Frontal cortex (tissue), 4 donors: Measurements from ENCODE around the gene CFDP1. TPM values are rescaled to one million over a fixed set of nuclear protein-coding genes. Genes with fewer than 3 reads are reported as not detected.
"Not testable (repeated sequence)": the region's sequence is repeated elsewhere in the genome, so short reads cannot be mapped to it uniquely, and the experiment has no call there.

Experiments used
- DNase-seq, 2 donors: peaks; one replicate each; pipeline ENCODE4 v3.0.0; 2012; ENCODE audit warnings: low spot score in 2 of 2
- FAIRE-seq: peaks from 2 replicates; lab custom pipeline; 2012; peaks lifted over from hg19 to GRCh38; lab: Jason Lieb, UNC
- total RNA-seq: library from RNA; depleted of rRNA; stranded (reverse); fragments of >200 nt; gene quantifications from one replicate; pipeline ENCODE4 v1.2.3, GENCODE V29; 2014
- donor health status: control.
- donor health status: control.
- donor health status: control.

The CFDP1 gene
- total RNA-seq, 1 donor from 2014 or later, result 60.3 TPM

DNA sequence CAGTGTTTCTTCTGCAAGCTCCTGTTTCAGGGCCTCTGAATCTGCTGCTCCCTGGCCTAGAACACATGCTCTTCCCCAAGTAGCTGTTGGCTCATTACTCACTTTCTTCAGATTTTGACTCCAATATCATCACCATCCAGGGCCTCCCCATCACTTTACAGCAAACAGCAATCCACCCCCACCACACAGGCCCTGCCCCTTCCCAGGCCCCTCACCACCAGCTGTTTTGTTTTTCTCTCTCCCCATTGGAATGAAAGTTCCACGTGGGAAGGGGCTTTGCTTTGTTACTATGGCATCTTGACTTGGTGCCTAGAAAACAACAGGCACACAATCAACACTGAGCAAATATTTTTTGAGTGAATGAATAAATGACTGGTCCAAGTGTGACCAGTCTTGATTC, 27.1 kb upstream of the CFDP1 start:
- FAIRE-seq (no peak), DNase-seq (no peak)

DNA sequence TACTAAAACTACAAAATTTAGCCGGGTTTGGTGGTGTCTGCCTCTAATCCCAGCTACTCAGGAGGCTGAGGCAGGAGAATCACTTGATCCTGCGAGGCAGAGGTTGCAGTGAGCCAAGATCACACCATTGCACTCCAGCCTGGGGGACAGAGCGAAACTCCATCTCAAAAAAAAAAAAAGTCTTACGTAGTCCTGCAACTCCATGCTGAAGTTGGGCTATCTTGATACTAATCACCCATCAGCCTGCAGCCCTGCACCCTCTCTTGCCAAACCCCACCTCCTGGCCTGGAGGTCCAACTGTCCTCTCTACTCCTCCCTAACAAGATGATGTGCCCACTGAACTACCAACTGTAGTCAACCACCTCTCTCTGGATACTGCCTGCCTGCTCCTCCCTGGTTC, 26.4 kb upstream of the CFDP1 start:
- FAIRE-seq (no peak), DNase-seq (no peak)

DNA sequence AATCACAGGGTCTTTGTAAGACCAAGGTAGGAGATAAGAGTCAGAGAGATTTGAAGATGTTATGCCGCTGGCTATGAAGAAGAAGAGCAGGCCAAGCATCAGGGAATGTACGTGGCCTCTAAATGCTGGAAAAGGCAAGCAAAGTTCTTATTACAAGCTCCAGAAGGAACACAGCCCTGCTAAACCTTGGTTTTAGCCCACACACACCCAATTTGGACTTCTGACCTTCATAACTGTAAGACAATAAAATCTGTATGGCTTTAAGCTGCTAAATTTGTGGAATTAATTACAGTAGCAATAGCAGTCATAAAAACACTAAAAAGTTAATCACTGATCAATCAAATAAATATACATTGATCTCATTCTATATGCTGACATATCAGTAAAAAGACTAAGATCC, 25.1 kb upstream of the CFDP1 start:
- no peak for FAIRE-seq

DNA sequence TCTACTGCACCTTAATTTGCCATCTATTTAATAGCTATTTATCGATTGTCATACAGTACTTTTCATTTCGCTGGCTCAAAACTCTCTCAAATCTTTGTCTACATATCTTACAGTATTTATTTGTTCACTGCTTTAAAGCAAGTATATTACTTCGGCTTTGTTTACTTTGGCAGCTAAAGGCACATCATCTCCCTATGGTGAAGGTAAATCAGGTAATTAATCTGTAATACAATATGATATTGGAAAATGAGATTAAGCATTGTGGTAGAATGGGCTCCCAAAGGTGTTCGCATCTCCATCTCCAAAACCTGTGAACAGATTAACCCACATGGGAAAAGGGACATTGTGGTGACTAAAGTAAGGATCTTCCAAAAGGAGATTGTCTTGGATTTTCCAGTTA, 24.7 kb upstream of the CFDP1 start:
- FAIRE-seq (no peak), DNase-seq (no peak)

More for the DNA sequence above, 25.1 kb upstream of the CFDP1 start:
- no peak for DNase-seq

DNA sequence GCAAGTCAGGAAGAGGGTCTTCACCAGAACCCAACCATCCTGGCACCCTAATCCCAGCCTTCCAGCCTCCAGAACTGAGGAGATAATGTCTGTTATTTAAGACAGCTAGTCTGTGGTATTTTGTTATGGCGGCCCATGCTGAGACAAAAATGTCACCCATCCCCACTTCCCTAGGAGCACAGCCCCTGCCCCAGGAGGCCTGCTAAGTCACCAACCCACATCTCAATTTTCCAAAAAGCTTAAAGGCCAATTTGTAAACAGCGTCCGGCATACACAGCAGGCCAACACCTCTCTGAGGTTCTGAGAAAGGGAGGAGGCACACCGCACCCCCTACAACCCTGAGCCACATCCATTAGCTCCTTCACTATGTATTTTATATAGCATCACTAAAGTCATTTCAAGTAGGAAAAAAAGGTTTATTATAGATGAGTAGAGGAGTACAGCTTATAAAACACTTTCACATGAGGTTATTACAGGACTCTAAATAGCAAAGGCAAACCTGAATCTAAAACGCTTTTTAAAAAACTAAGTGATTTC, 24.2 kb upstream of the CFDP1 start:
- FAIRE-seq (no peak), DNase-seq (no peak)

DNA sequence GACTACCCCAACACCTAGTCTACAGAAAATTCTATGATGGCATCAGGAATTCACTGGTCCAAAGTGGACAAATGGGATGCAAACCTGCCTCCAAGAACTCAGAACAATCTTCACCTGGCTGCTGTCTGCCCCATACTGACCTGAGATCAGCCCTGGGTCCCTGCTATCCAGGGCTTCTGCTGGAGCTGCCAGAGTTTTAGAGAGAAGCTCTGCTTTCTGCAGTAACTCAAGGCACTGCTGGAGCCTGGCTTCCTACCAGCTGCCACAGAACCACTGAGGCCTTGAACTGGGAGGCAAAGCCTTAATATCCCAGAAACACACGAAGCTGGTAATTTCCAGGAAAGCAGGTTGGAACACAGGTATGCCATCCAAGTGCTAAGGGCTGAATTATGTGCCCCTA, 23.7 kb upstream of the CFDP1 start:
- DNase-seq (no peak), FAIRE-seq (no peak)

DNA sequence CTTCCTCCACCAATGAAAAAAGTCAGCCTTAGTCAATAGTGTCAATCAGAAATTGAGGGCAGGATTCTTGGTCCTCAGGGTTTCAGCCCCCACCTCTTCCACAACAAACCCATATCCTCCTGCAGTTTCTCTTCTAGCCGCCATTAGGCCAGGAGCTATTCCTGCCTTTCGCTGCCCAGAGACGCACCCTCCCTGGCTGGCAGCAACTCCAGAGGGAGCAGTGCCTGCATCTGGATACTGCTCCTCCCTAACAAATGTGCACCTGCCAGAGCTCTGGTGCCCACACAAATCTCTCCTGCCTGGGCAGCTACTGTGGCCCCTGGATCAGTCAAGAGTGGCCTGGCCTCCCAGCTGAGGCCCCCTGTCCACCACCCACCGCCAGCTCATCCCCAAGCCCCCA, 23.2 kb upstream of the CFDP1 start:
- not testable (repeated sequence) for DNase-seq, FAIRE-seq

DNA sequence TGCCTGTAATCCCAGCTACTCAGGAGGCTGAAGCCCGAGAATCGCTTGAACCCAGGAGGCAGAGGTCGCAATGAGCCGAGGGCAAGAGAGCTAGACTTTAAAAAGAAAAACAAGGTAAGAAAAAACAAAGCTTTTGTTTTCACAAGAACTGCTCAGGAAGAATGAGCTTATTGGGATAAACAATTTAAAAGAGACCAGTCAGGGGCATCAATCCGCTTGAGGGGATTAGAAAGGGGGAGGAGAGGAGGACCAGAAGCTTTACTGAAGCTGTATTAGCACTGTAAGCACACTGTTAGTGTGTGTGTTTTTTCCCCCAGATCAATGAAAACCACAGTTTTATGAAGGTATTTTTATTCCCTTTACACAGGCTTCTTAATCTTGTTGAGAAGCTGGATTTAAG, 22.4 kb upstream of the CFDP1 start:
- FAIRE-seq, result no peak
- DNase-seq, result no peak

DNA sequence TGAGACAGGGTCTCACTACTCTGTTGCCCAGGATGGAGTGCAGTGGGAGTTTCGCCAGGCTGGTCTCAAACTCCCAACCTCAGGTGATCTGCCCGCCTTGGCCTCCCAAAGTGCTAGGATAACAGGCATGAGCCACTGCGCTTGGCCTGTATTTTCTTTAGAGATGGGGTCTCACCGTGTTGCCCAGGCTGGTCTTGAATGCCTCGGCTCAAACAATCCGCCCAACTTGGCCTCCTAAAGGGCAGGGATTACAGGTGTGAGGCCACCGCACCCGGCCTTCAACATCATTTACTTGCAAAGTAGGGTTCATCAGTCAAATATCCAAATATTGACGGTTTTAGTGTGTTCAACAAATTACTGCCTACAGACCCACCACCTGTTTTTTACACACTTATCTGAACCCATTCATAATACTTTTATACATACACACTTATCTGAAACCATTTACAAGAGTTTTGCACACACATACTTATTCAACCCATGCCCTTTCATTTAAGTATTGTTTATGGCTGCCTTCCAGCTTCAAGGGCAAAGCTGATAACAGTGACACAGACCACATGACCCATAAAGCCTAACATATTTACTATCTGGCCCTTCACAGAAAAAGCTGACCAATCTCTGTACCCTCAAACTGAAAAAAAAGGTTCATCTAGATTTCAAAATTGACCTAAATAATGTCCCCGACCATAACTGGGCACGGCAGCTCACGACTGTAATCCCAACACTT, 19.3 kb upstream of the CFDP1 start:
- FAIRE-seq, result no peak
- DNase-seq, result no peak

DNA sequence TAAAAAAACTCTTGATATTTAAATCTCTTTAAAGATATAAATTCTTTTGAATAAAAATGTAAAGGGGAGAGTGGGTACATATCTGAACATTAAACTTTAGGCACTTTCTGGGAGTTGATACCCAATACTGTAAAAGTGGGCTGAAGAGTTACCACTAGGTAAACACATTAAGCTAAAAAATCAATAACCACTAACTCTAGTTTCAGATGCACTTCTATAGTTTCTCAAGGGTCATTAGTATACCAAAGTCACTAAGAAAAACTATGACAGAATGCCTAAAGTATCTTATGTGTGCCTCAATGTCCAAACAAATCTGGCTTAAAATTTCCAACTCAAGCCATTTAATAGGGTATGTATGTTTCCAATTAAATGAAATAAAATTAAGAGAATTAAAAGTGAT, 13.1 kb upstream of the CFDP1 start:
- DNase-seq, result no peak
- FAIRE-seq, result no peak

DNA sequence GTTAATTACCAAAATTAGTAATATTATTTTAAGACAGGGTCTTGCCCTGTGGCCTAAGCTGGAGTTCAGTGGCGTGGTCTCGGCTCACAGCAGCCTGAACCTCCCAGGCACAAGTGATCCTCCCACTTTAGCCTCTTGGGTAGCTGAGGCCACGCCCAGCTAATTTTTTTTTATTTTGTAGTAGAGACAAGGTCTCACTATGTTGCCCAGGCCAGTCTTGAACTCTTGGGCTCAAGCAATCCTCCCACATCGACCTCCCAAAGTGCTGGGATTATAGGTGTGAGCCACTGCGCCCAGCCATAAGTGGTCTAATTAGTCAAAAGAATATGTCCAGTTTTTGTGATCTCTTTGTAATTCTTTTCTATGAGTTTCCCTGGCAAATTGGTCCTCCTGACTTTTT, 12.0 kb upstream of the CFDP1 start:
- DNase-seq (no peak), FAIRE-seq (no peak)

DNA sequence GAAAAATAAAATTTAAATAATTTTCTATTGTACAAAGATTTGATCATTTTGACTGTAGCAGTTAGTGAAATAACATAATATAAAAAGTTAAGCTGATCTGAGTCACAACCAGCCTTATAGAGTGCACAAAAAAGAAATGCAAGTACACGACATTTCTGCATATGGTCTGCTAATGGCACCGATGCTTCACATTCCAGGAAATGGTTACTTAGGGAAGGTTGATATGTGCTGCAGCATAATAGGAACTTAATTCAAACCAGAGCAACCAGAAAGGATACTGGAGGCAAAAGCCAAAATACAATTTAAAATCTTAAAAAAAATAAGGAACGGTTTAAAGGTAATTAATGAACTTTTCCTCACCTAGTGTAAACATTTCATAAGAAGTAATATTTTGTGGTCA, 10.0 kb upstream of the CFDP1 start:
- FAIRE-seq (no peak), DNase-seq (no peak)

DNA sequence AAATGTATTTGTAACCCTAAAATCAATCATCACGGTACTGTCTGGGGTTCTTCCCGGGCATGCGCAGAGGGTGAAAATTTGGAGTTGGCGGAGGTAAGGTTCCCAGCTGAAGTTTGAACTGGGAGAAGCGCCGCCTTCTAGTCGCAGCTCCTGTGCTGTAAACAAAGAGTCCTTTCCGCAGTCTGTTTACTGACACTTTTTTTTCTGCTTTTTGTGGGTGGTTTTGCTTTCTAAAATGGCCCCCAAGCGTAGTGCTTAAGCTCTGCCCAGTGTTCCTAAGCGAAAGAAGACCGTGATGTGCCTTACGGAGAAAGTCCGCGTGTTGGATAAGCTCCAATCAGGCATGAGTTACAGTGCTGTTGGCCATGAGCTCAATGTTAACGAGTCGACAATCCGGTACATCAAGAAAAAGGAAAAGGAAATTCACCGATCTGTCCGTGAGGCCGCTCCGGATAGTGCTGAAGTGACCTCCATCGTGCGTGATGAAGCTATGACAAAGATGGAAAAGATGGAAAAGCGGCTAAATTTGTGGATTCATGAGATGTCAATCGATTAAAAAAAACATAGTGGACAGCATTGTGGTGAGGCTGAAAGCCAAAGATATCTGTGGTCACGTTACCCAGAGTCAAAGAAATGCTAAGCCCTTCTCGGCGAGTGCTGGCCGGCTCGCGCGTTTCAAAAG, 570 bp upstream of the CFDP1 start:
- DNase-seq, result peak in 1 of 2 donors; percentile 51
- no peak for FAIRE-seq

DNA sequence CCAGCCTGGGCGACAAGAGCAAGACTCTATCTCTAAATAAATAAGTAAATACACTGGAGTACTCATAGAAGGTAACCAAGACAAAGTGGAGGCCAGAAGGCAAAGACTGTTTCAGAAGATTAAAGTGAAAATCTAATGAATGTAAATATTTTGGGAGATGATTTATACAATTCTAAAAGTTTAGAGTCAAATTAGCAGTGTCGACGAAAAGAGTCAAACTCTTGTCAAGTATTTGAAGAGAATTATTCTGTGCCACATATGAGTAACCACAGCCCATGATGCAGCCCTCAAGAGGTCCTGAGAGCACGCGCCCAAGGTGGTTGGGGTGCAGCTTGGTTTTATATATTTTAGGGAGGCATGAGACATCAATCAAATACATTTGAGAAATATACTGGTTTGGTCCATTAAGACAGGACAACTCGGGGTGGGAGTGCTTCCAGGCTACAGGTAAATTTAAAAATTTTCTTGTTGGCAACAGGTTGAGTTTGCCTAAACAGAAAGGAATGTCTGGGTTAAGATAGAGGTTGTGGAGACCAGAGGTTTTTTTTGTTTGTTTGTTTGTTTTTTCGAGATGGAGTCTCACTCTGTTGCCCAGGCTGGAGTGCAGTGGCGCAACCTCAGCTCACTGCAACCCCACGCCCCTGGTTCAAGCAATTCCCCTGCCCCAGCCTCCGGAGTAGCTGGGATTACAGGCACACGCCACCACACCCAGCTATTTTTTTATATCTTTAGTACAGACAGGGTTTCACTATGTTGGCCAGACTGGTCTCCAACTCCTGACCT, 3.5 kb downstream of the CFDP1 start:
- no peak for FAIRE-seq
- DNase-seq, result no peak

DNA sequence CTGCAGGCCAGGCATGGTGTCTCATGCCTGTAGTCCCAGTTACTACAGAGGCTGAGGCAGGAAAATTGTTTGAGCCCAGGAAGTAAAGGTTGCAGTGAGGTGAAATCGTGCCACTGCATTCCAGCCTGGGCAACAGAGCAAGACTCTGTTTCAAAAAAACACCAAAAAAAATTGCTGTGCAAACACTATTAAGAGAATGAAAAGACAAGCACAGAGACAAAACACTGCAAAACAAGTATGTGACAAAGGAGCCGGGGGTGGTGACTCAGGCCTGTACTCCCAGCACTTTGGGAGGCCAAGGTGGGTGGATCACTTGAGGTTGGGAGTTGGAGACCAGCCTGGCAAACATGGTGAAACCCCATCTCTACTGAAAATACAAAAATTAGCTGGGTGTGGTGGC, 6.8 kb downstream of the CFDP1 start:
- not testable (repeated sequence) for FAIRE-seq, DNase-seq

DNA sequence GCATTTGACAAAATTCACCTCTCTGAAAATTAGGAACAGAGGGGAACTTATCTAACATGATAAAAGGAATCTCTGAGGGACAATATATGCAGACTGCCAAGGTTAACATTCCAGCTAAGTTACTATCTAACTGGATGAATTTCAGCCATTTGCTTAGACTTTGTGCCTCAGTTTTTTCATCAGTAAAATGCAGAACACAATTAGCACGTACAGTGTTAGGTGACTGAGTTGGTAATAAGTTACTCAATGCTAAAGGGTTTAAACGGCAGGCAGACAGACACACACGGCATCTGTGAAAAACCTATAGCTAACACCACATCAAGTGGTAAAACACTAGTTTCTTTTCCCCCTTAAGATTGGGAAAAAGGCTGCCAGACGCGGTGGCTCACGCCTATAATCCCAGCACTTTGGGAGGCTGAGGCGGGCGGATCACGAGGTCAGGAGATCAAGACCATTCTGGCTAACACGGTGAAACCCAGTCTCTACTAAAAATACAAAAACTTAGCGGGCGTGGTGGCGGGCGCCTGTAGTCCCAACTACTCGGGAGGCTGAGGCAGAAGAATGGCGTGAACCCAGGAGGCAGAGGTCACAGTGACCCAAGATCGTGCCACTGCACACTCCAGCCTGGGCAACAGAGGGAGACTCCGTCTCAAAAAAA, 9.1 kb downstream of the CFDP1 start:
- FAIRE-seq, DNase-seq: not testable (repeated sequence)

DNA sequence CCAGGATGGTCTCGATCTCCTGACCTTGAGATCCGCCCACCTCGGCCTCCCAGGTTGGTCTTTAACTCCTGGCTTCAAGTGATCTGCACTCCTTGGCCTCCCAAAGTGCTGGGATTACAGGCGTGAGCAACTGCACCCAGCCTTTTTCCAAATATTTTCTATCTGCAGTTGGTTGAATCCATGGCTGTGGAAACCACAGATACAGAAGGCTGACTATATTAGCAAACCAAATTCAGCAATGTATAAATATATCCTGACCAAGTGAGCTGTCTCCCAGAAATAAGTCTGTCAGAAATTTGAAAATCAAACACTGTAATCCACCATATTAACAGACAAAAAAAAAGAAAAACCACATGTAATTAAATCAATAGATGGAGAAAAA, 9.6 kb downstream of the CFDP1 start:
- no peak for FAIRE-seq
- no peak for DNase-seq

DNA sequence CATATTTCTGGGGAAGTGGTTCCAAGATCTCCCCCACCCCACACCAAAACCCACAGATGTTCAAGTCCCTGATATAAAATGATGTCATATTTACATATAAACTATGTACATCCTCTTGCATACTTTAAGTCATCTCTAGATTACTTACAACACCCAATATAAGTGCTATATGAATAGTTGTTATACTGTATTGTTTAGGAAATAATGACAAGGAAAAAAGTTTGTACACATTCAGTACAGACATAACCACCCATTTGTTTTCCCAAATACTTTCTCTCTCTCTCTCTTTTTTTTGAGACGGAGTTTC, 11.5 kb downstream of the CFDP1 start:
- DNase-seq (no peak), FAIRE-seq (no peak)

DNA sequence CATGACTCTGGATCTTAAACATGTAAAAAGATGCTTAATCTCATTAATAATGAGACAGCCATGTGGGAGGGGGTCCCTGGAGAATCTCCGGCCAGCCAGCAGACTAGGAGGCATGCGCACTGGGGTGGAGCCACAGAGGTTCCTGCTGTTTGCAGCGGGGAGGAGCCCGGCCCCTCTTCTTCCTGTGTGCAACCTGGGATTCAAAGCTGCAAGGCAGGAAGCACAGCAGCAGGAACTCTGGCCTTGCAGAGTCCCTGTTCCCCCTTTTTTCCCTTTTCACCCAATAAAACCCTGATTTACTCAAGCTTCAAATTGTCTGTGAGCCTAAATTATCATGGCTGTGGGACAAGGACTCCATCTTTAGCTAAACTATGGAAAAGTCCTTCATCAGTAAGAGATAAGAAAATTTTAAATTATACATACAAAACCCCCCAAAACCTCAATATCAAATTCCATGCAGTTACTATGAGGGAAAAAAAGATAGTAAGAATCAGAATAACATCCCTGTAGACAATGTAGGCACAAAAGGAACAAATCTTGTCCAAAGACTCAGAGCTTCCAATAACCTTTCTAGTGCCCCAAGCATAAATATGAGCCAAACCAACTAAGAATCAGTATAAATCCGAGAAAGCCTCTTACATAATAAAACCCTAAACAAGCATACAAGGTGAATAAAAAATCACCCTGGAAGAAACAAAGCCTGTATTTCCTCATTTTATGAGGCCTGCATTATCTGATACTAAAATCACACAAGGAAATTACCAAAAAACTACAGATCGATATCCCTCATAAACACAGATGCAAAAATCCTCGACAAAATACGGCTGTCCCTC, 12.1 kb downstream of the CFDP1 start:
- DNase-seq (no peak), FAIRE-seq (no peak)
